HepG2 (cell line): ENCODE data around the gene SMC6. TPM values are rescaled to one million over a fixed set of nuclear protein-coding genes. Genes with fewer than 3 reads are reported as not detected.

ENCODE experiments used
- ATAC-seq: fragments of 200-7000 bp; cut with Tn5 transposase; 3 replicates; pipeline ENCODE4 v1.9.1; 2020; ENCODE audit warnings: mild to moderate bottlenecking, moderate library complexity
- BruUV-seq: library from RNA; stranded (reverse); fragments of 400-500 nt; replicated peaks from 2 replicates; lab custom pipeline; 2021; lab: Mats Ljungman, UMichigan
- CTCF ChIA-PET: fragments of 300-600 bp; formaldehyde crosslinking; extraction: SDS; loops from one replicate; lab custom pipeline; 2021; ENCODE audit warnings: low total read pairs, inconsistent platforms, low intra/inter-chr PET ratio; lab: Yijun Ruan, JAX
- POLR2A ChIA-PET: fragments of 350-600 bp; sonication (Branson Sonifier 250); formaldehyde crosslinking; loops from one replicate; lab custom pipeline; 2020; ENCODE audit warnings: antibody characterized with exemption, inconsistent platforms; lab: Yijun Ruan, JAX
- DNase-seq: peaks from one replicate; pipeline ENCODE4 v3.0.0-alpha.2; 2015; ENCODE audit warnings: low spot score
- FAIRE-seq: peaks from 3 replicates; lab custom pipeline; 2011; peaks lifted over from hg19 to GRCh38; lab: Jason Lieb, UNC
- H2AFZ ChIP-seq: one replicate; pipeline ENCODE4 v1.6.1; 2011; ENCODE audit warnings: low read length, inconsistent platforms
- H3K27ac ChIP-seq: fragments of 300-600 bp; 3 replicates; pipeline ENCODE4 v1.8.0; 2011; ENCODE audit warnings: mixed run types, mild to moderate bottlenecking, mixed read lengths, low read length, inconsistent platforms; ENCODE audit not compliant: insufficient read depth; ENCODE audit errors: extremely low read length
- H3K27me3 ChIP-seq, 2 experiments: fragments of 200-600 bp in 1 of 2; 2 replicates in 1 of 2; 3 replicates in 1 of 2; pipeline versions ENCODE4 v1.6.0 to v1.8.0; 2011; ENCODE audit warnings: low read length in 2 of 2, mild to moderate bottlenecking in 2 of 2, moderate library complexity in 2 of 2, inconsistent platforms in 1 of 2; ENCODE audit not compliant: insufficient read depth in 2 of 2, control insufficient read depth in 1 of 2
- H3K36me3 ChIP-seq, 2 experiments: fragments of 200-600 bp in 1 of 2; replicated peaks in 1 of 2; 2 replicates in 1 of 2; 3 replicates in 1 of 2; pipeline versions ENCODE4 v1.5.1 to v1.8.0; 2011; ENCODE audit warnings: low read length in 2 of 2, inconsistent platforms in 1 of 2; ENCODE audit not compliant: insufficient read depth in 2 of 2, control insufficient read depth in 1 of 2
- H3K4me1 ChIP-seq: 2 replicates; pipeline ENCODE4 v1.5.1; 2012; ENCODE audit warnings: low read length, inconsistent platforms; ENCODE audit not compliant: insufficient read depth
- H3K4me2 ChIP-seq: 2 replicates; pipeline ENCODE4 v1.6.0; 2011; ENCODE audit warnings: low read depth, low read length, inconsistent platforms
- H3K4me3 ChIP-seq, 3 experiments: fragments of 200-600 bp in 1 of 3; sonication (generic), shearing (Covaris generic) in 1 of 3; replicated peaks in 1 of 3; 2 replicates each; pipeline ENCODE4 v1.5.1; 2011 to 2016; ENCODE audit warnings: low read length in 3 of 3, inconsistent platforms in 2 of 3, low read depth in 2 of 3, mild to moderate bottlenecking in 2 of 3, control low read depth in 1 of 3, mixed read lengths in 1 of 3; ENCODE audit not compliant: insufficient read depth in 1 of 3
- H3K79me2 ChIP-seq: one replicate; pipeline ENCODE4 v1.6.1; 2011; ENCODE audit warnings: low read length, inconsistent platforms; ENCODE audit not compliant: insufficient read depth
- H3K9ac ChIP-seq: 2 replicates; pipeline ENCODE4 v1.6.0; 2011; ENCODE audit warnings: mild to moderate bottlenecking, low read depth, low read length, inconsistent platforms; ENCODE audit not compliant: insufficient read depth
- H3K9me3 ChIP-seq: 2 replicates; pipeline ENCODE4 v1.5.1; 2012; ENCODE audit warnings: mild to moderate bottlenecking, low read length
- H4K20me1 ChIP-seq: 2 replicates; pipeline ENCODE4 v1.6.0; 2011; ENCODE audit warnings: inconsistent platforms, mild to moderate bottlenecking, low read length, moderate library complexity; ENCODE audit not compliant: insufficient read depth
- GMEB1 ChIP-seq: sonication (generic); formaldehyde crosslinking; IDR thresholded peaks from 2 replicates; pipeline ENCODE4 v1.5.1; 2020; ENCODE audit warnings: missing genetic modification reagents, mild to moderate bottlenecking, borderline replicate concordance
- HMG20A ChIP-seq: IDR thresholded peaks from 2 replicates; pipeline ENCODE4 v1.6.1; 2016; ENCODE audit warnings: borderline replicate concordance
- KAT7 ChIP-seq: IDR thresholded peaks from 2 replicates; pipeline ENCODE4 v1.6.1; 2018; ENCODE audit warnings: borderline replicate concordance, missing compliant biosample characterization
- KLF11 ChIP-seq: IDR thresholded peaks from 2 replicates; pipeline ENCODE4 v1.6.1; 2016; ENCODE audit warnings: missing compliant biosample characterization
- MLLT10 ChIP-seq: sonication (generic); formaldehyde crosslinking; IDR thresholded peaks from 2 replicates; pipeline ENCODE4 v1.4.0; 2020; ENCODE audit warnings: missing genetic modification reagents
- RBFOX2 ChIP-seq: fragments of 200-400 bp; formaldehyde crosslinking; IDR thresholded peaks from 2 replicates; pipeline ENCODE4 v1.6.1; 2017; ENCODE audit warnings: low read depth, mild to moderate bottlenecking, low read length
- RXRA ChIP-seq: sonication (generic); formaldehyde crosslinking; IDR thresholded peaks from 2 replicates; pipeline ENCODE4 v1.5.1; 2020; ENCODE audit warnings: missing genetic modification reagents
- SMAD9 ChIP-seq: sonication (generic); formaldehyde crosslinking; IDR thresholded peaks from 2 replicates; pipeline ENCODE4 v1.5.1; 2020; ENCODE audit warnings: mild to moderate bottlenecking, missing genetic modification reagents
- SRSF1 ChIP-seq: fragments of 200-400 bp; formaldehyde crosslinking; optimal IDR thresholded peaks from 2 replicates; pipeline ENCODE3; 2017; ENCODE audit warnings: mild to moderate bottlenecking, low read depth, low read length, moderate library complexity
- SUZ12 ChIP-seq: fragments of 150-350 bp; IDR thresholded peaks from 2 replicates; pipeline ENCODE4 v1.6.1; 2014; ENCODE audit warnings: low read depth, low read length
- THAP11 ChIP-seq: IDR thresholded peaks from 2 replicates; pipeline ENCODE4 v1.6.1; 2016; ENCODE audit warnings: missing biosample characterization, missing genetic modification reagents
- ZFP1 ChIP-seq: IDR thresholded peaks from 2 replicates; pipeline ENCODE4 v1.6.1; 2016
- ZFP90 ChIP-seq: sonication (generic); formaldehyde crosslinking; IDR thresholded peaks from 2 replicates; pipeline ENCODE4 v1.8.0; 2022; ENCODE audit warnings: missing genetic modification reagents, mild to moderate bottlenecking, inconsistent platforms, borderline replicate concordance
- ZNF251 ChIP-seq: sonication (generic); formaldehyde crosslinking; IDR thresholded peaks from 2 replicates; pipeline ENCODE4 v1.9.0; 2021; ENCODE audit warnings: mild to moderate bottlenecking, missing genetic modification reagents
- ZNF30 ChIP-seq: sonication (generic); formaldehyde crosslinking; IDR thresholded peaks from 2 replicates; pipeline ENCODE4 v1.5.0; 2020; ENCODE audit warnings: mild to moderate bottlenecking, missing genetic modification reagents
- ZNF709 ChIP-seq: sonication (generic); formaldehyde crosslinking; IDR thresholded peaks from 2 replicates; pipeline ENCODE4 v1.5.0; 2020; ENCODE audit warnings: mild to moderate bottlenecking, missing genetic modification reagents
- ZNF713 ChIP-seq: sonication (generic); formaldehyde crosslinking; IDR thresholded peaks from 2 replicates; pipeline ENCODE4 v1.4.0; 2020; ENCODE audit warnings: mild to moderate bottlenecking, missing genetic modification reagents
- ZNF780A ChIP-seq: sonication (generic); formaldehyde crosslinking; IDR thresholded peaks from 2 replicates; pipeline ENCODE4 v1.8.0; 2022; ENCODE audit warnings: mild to moderate bottlenecking, missing genetic modification reagents, moderate library complexity
- ZNF788 ChIP-seq: sonication (generic); formaldehyde crosslinking; IDR thresholded peaks from 2 replicates; pipeline ENCODE4 v1.5.0; 2020; ENCODE audit warnings: mild to moderate bottlenecking, missing genetic modification reagents, borderline replicate concordance
- WGBS: methylation state at CpG from one replicate; pipeline ENCODE4 v1.1.6; 2017; ENCODE audit warnings: low lambda C conversion rate; 5-methylcytosine and 5-hydroxymethylcytosine counted together
- in situ Hi-C: cut with HindIII; loops from 2 replicates; pipeline ENCODE4 v1.10.0; 2017; ENCODE audit warnings: low pct_unique_long_range_greater_than_20kb; ENCODE audit not compliant: extremely low pct_ligation_motif_present
- intact Hi-C: fragments of 100-400 bp; cut with micrococcal nuclease; formaldehyde crosslinking; loops from one replicate; pipeline ENCODE4 v1.10.0; 2022; ENCODE audit not compliant: unreplicated experiment
- polyA plus RNA-seq, 8 experiments: library from polyadenylated mRNA; depleted of rRNA in 3 of 8; stranded (reverse) in 7 of 8; unstranded in 1 of 8; fragments of >200 nt; fragmentation: Illumina TruSeq in 4 of 8; extraction: Trizol in 4 of 8; gene quantifications; 2 replicates each; pipeline versions ENCODE4 v1.2.1 to v1.2.3, GENCODE V29; 2011 to 2016; ENCODE audit warnings: low read depth in 4 of 8, missing spikeins in 1 of 8, mixed read lengths in 1 of 8; ENCODE audit not compliant: insufficient read depth in 1 of 8
- total RNA-seq, 5 experiments: library from RNA; depleted of rRNA; stranded (reverse); fragments of >200 nt; fragmentation: Illumina TruSeq; extraction: Trizol; gene quantifications; 2 replicates each; pipeline ENCODE4 v1.2.3, GENCODE V29; 2016; ENCODE audit warnings: low read depth in 1 of 5

The SMC6 gene
- total and polyA plus RNA-seq, 2 of the 13 experiments (the other 11 are each of a cell fraction or from before 2014, with no cell fraction given) = 18.9 to 55.3 TPM

GRCh38 chr2:17788773-17789172 lies 35.2 kb upstream of the SMC6 start (continued):
- TF ChIP-seq GMEB1 (CRISPR knock-in tag) (no peak), THAP11 (CRISPR knock-in tag) (no peak), ZNF251 (no peak), RXRA (CRISPR knock-in tag) (no peak), KLF11 (CRISPR knock-in tag) (no peak), ZNF780A (CRISPR knock-in tag) (no peak), ZFP1 (no peak), SUZ12 (no peak), KAT7 (CRISPR knock-in tag) (no peak), ZNF709 (no peak), MLLT10 (CRISPR knock-in tag) (no peak), HMG20A (CRISPR knock-in tag) (no peak)
- TF ChIP-seq, all 625 proteins: peak for 0

GRCh38 chr2:17786727-17787126 lies 33.1 kb upstream of the SMC6 start:
- Histone ChIP-seq H4K20me1 (no peaks in the 10 kb centered on the region), H3K27me3 (peaks cover 0 to 3% of the 10 kb centered on the region in 2 experiments; a peak in 1 of 5 replicates), H3K9ac (no peak overlapping the region), H3K9me3 (no peaks in the 10 kb centered on the region), H3K27ac (no peak overlapping the region), H3K4me3 (no peak overlapping the region), H3K79me2 (no peaks in the 10 kb centered on the region), H3K4me2 (no peak overlapping the region), H3K4me1 (peaks cover 4% of the 10 kb centered on the region), H3K36me3 (no peaks in the 10 kb centered on the region), H2AFZ (no peak overlapping the region)
- no peak for FAIRE-seq
- BruUV-seq = no TSS peak
- ChIA-PET POLR2A (no interaction called here), CTCF (no interaction called here)
- in situ Hi-C loops = no loop called here
- WGBS = 69% methylated on average over 3 of the region's 3 CpGs
- intact Hi-C loops = loop anchor here (10.0 kb wide), 1 partner anchor 662 kb away; no protein-coding TSS in a partner anchor
- ATAC-seq = peak; percentile 39
- DNase-seq = no peak
- TF ChIP-seq ZFP90 (CRISPR knock-in tag) = no peak
- TF ChIP-seq ZNF30 (CRISPR knock-in tag) = no peak
- TF ChIP-seq ZNF713 (CRISPR knock-in tag) = no peak
- TF ChIP-seq SRSF1 = no peak
- TF ChIP-seq SMAD9 (CRISPR knock-in tag) = no peak
- TF ChIP-seq ZNF788 (CRISPR knock-in tag) = no peak
- no peak for TF ChIP-seq RBFOX2
